ENCODE data around the gene TMEM52. TPM values are rescaled to one million over a fixed set of nuclear protein-coding genes. Genes with fewer than 3 reads are reported as not detected.

The TMEM52 gene
- total and polyA plus RNA-seq, 9 of the 15 experiments (the other 6 are each of a cell fraction or from before 2014, with no cell fraction given): 0.37 to 22.5 (median 6.8) TPM

DNA sequence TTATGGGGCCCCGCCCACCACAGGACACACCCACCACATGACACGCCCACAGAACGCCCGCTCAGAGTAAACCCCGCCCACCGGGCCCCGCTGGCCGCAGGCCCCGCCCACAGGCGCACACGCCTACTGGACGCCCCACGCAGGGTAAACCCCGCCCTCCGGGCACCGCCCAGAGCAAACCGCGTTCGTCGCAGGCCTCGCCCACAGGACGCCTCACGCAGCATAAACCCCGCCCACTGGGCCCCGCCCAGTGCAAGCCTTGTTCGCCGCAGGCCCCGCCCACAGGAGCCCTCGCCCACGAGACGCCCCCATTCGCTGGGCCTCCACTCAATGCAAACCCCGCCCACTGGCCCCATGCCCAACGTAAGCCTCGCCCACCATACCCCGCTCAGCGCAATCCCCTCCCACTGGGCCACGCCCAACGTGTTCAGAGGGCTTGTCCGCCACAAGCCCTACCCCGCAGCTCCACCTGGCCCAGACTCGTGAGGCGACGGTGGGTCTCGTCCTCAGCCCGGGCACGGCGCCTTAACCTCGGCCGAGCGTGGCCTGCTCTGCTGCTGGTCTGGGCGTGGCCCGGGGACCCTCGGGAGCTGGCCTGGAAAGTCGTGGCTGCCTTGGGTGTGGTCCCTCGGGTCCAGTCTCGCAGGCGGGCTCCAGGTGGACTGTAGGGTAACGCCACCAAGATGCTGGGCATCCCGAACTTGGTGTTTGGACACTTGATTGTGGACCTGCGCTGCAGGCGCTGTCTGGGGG, 401 bp upstream of the TMEM52 start (continued):
- TF ChIP-seq, protein P1, sequence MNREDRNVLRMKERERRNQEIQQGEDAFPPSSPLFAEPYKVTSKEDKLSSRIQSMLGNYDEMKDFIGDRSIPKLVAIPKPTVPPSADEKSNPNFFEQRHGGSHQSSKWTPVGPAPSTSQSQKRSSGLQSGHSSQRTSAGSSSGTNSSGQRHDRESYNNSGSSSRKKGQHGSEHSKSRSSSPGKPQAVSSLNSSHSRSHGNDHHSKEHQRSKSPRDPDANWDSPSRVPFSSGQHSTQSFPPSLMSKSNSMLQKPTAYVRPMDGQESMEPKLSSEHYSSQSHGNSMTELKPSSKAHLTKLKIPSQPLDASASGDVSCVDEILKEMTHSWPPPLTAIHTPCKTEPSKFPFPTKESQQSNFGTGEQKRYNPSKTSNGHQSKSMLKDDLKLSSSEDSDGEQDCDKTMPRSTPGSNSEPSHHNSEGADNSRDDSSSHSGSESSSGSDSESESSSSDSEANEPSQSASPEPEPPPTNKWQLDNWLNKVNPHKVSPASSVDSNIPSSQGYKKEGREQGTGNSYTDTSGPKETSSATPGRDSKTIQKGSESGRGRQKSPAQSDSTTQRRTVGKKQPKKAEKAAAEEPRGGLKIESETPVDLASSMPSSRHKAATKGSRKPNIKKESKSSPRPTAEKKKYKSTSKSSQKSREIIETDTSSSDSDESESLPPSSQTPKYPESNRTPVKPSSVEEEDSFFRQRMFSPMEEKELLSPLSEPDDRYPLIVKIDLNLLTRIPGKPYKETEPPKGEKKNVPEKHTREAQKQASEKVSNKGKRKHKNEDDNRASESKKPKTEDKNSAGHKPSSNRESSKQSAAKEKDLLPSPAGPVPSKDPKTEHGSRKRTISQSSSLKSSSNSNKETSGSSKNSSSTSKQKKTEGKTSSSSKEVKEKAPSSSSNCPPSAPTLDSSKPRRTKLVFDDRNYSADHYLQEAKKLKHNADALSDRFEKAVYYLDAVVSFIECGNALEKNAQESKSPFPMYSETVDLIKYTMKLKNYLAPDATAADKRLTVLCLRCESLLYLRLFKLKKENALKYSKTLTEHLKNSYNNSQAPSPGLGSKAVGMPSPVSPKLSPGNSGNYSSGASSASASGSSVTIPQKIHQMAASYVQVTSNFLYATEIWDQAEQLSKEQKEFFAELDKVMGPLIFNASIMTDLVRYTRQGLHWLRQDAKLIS (CRISPR knock-in tag; IDR thresholded peaks at IDR 0.05): 0 out of 2 replicates have a peak, but pooled peaks have one; percentile 7
- TF ChIP-seq, protein P2, sequence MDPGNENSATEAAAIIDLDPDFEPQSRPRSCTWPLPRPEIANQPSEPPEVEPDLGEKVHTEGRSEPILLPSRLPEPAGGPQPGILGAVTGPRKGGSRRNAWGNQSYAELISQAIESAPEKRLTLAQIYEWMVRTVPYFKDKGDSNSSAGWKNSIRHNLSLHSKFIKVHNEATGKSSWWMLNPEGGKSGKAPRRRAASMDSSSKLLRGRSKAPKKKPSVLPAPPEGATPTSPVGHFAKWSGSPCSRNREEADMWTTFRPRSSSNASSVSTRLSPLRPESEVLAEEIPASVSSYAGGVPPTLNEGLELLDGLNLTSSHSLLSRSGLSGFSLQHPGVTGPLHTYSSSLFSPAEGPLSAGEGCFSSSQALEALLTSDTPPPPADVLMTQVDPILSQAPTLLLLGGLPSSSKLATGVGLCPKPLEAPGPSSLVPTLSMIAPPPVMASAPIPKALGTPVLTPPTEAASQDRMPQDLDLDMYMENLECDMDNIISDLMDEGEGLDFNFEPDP (CRISPR knock-in tag; IDR thresholded peaks at IDR 0.05): no peak
- TF ChIP-seq ZNF175 (CRISPR knock-in tag; IDR thresholded peaks at IDR 0.05; ENCODE audit: low read depth): no peak
- TF ChIP-seq, protein P3, sequence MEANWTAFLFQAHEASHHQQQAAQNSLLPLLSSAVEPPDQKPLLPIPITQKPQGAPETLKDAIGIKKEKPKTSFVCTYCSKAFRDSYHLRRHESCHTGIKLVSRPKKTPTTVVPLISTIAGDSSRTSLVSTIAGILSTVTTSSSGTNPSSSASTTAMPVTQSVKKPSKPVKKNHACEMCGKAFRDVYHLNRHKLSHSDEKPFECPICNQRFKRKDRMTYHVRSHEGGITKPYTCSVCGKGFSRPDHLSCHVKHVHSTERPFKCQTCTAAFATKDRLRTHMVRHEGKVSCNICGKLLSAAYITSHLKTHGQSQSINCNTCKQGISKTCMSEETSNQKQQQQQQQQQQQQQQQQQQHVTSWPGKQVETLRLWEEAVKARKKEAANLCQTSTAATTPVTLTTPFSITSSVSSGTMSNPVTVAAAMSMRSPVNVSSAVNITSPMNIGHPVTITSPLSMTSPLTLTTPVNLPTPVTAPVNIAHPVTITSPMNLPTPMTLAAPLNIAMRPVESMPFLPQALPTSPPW (CRISPR knock-in tag; IDR thresholded peaks at IDR 0.05): peak; percentile 36; the same call in 1 of the 2 replicates
- no peak for TF ChIP-seq HNRNPUL1 (IDR thresholded peaks at IDR 0.05; ENCODE audit: low read length)
- TF ChIP-seq, protein P4, sequence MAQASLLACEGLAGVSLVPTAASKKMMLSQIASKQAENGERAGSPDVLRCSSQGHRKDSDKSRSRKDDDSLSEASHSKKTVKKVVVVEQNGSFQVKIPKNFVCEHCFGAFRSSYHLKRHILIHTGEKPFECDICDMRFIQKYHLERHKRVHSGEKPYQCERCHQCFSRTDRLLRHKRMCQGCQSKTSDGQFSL (CRISPR knock-in tag; IDR thresholded peaks at IDR 0.05): no peak
- TF ChIP-seq, protein P4 (tag; IDR thresholded peaks at IDR 0.05): no peak
- TF ChIP-seq ZNF695 (CRISPR knock-in tag; IDR thresholded peaks at IDR 0.05): no peak
- no peak for TF ChIP-seq ZNF75A (CRISPR knock-in tag; IDR thresholded peaks at IDR 0.05)
- TF ChIP-seq TEAD2 (tag; IDR thresholded peaks at IDR 0.05): no peak
- TF ChIP-seq GTF2F1 (IDR thresholded peaks at IDR 0.05; ENCODE audit: low read depth, low read length): no peak; the same call in 1 of the 2 replicates
- TF ChIP-seq HNRNPL (IDR thresholded peaks at IDR 0.05; ENCODE audit: low read depth, low read length): 0 out of 2 replicates have a peak, but pooled peaks have one; percentile 67
- no peak for TF ChIP-seq SUPT5H (IDR thresholded peaks at IDR 0.05)
- TF ChIP-seq ZNF584 (CRISPR knock-in tag; IDR thresholded peaks at IDR 0.05; ENCODE audit: low read depth): no peak
- peak in 1 of 3 experiments; percentile 16 for TF ChIP-seq YY1 (IDR thresholded peaks at IDR 0.05; ENCODE audit: borderline replicate concordance in 1 of 3, control insufficient read depth in 1 of 3, extremely low read depth in 1 of 3, insufficient read depth in 3 of 3, insufficient read length in 1 of 3, insufficient replicate concordance in 2 of 3, low read depth in 1 of 3, low read length in 2 of 3)
- TF ChIP-seq EGR1 (conservative IDR thresholded peaks at IDR 0.05): peak; percentile 99
- no peak for TF ChIP-seq ZNF165 (CRISPR knock-in tag; IDR thresholded peaks at IDR 0.05; ENCODE audit: borderline replicate concordance)
- TF ChIP-seq PTTG1 (tag; IDR thresholded peaks at IDR 0.05; ENCODE audit: low read depth): no peak
- TF ChIP-seq OTX1 (CRISPR knock-in tag; IDR thresholded peaks at IDR 0.05): no peak
- peak; percentile 100 for TF ChIP-seq SP1 (CRISPR knock-in tag; IDR thresholded peaks at IDR 0.05)

Data from K562 (cell line).